ENCODE results near the gene PRKCE.

DNA sequence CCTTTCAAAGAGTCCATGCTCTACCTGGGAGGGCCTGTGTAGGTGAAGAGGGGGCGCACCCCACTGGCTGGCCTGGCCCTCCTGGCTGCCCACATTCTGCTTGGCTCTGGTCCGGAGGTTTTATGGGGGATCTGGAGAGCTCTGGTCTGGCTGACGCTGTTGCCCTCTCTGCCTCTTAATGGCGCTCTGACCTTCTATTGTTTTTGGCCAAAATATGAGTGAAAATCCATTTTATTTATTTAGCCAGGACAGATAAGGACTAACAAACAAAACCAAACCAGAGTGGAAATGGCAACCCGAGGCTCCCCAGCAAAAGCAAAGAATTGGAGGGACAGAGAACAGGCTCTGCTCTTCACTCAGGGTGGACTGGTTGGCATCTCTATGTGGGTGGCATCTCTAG lies 45.7 kb downstream of the PRKCE start:
- TF ChIP-seq, protein P1, sequence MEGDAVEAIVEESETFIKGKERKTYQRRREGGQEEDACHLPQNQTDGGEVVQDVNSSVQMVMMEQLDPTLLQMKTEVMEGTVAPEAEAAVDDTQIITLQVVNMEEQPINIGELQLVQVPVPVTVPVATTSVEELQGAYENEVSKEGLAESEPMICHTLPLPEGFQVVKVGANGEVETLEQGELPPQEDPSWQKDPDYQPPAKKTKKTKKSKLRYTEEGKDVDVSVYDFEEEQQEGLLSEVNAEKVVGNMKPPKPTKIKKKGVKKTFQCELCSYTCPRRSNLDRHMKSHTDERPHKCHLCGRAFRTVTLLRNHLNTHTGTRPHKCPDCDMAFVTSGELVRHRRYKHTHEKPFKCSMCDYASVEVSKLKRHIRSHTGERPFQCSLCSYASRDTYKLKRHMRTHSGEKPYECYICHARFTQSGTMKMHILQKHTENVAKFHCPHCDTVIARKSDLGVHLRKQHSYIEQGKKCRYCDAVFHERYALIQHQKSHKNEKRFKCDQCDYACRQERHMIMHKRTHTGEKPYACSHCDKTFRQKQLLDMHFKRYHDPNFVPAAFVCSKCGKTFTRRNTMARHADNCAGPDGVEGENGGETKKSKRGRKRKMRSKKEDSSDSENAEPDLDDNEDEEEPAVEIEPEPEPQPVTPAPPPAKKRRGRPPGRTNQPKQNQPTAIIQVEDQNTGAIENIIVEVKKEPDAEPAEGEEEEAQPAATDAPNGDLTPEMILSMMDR (IDR thresholded peaks at IDR 0.05; ENCODE audit: low read depth, low read length, missing input control), result no peak
- TF ChIP-seq TAF1 (conservative IDR thresholded peaks at IDR 0.05) (no peak), RAD21 (IDR thresholded peaks at IDR 0.05) (no peak), HNF4G (IDR thresholded peaks at IDR 0.05) (no peak), RXRA (IDR thresholded peaks at IDR 0.05) (no peak), JUND (IDR thresholded peaks at IDR 0.05) (no peak)
- TF ChIP-seq, protein P2, sequence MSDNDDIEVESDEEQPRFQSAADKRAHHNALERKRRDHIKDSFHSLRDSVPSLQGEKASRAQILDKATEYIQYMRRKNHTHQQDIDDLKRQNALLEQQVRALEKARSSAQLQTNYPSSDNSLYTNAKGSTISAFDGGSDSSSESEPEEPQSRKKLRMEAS (IDR thresholded peaks at IDR 0.05), result no peak
- TF ChIP-seq, protein P3, sequence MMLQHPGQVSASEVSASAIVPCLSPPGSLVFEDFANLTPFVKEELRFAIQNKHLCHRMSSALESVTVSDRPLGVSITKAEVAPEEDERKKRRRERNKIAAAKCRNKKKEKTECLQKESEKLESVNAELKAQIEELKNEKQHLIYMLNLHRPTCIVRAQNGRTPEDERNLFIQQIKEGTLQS (IDR thresholded peaks at IDR 0.05), result no peak

Measured in liver (tissue), 3 donors.